DOHH2 (cell line): ENCODE data around the gene RNF168.
A peak's percentile ranks its signal among the peaks of the same experiment; 100 is the strongest.

ENCODE experiments used
- EZH2phosphoT487 ChIP-seq: fragments of 200-600 bp; sonication (generic); IDR thresholded peaks from 2 replicates; pipeline ENCODE4 v1.6.1; 2017; ENCODE audit warnings: borderline replicate concordance, mild to moderate bottlenecking, antibody characterized with exemption, low read length, moderate library complexity, mixed read lengths
- TF ChIP-seq, protein P1 (sequence below): fragments of 200-600 bp; sonication (generic); IDR thresholded peaks from one replicate; pipeline ENCODE4 v1.5.1; 2014; ENCODE audit warnings: antibody characterized with exemption, mild to moderate bottlenecking, low read depth, low read length; ENCODE audit not compliant: poor library complexity, severe bottlenecking

DNA sequence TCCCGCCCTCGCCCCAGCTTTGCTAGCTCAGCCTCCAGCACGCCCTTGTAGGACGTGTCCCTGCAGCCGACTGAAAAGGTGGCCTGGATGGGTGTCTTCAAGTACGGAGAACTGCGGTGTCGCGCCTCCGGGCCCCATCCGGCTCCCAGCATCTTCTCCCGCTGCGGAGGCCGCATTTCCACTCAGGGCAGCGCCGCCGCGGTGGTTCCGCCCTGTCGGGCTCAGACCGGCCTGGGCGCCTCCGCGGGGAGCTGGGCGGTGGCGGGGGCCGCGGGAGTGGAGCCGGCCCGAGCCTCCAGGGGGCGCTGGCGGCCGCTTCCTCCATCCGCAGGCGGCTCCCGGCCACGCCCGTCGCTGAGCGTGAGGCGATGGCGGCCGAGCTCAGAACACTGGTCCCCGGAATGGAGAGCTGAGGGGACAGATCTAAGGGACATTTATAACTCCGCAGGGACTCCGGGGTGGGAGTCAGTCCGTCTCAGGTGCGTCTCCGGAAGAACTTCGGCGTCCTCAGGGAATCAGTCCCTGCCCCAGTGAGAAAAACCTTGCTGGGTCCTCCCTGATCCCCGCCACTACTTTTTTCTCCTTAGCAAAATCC lies 25.2 kb upstream of the RNF168 start:
- TF ChIP-seq, protein P1, sequence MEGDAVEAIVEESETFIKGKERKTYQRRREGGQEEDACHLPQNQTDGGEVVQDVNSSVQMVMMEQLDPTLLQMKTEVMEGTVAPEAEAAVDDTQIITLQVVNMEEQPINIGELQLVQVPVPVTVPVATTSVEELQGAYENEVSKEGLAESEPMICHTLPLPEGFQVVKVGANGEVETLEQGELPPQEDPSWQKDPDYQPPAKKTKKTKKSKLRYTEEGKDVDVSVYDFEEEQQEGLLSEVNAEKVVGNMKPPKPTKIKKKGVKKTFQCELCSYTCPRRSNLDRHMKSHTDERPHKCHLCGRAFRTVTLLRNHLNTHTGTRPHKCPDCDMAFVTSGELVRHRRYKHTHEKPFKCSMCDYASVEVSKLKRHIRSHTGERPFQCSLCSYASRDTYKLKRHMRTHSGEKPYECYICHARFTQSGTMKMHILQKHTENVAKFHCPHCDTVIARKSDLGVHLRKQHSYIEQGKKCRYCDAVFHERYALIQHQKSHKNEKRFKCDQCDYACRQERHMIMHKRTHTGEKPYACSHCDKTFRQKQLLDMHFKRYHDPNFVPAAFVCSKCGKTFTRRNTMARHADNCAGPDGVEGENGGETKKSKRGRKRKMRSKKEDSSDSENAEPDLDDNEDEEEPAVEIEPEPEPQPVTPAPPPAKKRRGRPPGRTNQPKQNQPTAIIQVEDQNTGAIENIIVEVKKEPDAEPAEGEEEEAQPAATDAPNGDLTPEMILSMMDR, result peak; percentile 81
- no peak for TF ChIP-seq EZH2phosphoT487
